ENCODE data around the gene TTYH3. TPM values are rescaled to one million over a fixed set of nuclear protein-coding genes. Genes with fewer than 3 reads are reported as not detected.
"Not testable (repeated sequence)": the region's sequence is repeated elsewhere in the genome, so short reads cannot be mapped to it uniquely, and the experiment has no call there.

Gene TTYH3
- total RNA-seq, 2 experiments from 2014 or later: 23.8 to 63.6 TPM

DNA sequence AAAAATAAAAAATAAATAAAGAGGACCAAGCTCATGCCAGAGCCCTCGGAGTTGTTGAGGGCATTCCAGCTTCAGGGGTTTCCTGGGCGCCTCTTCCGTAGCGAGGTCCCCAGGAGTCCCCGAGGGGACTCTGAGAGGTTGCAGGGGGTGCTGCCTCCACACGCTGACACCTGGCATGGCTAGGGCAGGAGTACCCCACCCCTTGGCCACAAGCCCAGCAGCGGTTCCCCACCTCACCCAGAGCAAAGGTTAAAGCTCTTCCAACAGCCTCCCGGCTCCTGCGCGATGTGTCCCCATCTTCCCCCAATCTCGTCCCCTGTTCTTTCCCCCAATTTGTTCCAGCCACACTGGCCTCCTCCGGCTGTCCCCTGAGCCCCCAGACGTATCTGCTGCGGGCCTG, 60.8 kb downstream of the TTYH3 start:
- TF ChIP-seq, protein P1, sequence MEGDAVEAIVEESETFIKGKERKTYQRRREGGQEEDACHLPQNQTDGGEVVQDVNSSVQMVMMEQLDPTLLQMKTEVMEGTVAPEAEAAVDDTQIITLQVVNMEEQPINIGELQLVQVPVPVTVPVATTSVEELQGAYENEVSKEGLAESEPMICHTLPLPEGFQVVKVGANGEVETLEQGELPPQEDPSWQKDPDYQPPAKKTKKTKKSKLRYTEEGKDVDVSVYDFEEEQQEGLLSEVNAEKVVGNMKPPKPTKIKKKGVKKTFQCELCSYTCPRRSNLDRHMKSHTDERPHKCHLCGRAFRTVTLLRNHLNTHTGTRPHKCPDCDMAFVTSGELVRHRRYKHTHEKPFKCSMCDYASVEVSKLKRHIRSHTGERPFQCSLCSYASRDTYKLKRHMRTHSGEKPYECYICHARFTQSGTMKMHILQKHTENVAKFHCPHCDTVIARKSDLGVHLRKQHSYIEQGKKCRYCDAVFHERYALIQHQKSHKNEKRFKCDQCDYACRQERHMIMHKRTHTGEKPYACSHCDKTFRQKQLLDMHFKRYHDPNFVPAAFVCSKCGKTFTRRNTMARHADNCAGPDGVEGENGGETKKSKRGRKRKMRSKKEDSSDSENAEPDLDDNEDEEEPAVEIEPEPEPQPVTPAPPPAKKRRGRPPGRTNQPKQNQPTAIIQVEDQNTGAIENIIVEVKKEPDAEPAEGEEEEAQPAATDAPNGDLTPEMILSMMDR (conservative IDR thresholded peaks at IDR 0.05; ENCODE audit: low read length): no peak
- TF ChIP-seq EZH2phosphoT487 (IDR thresholded peaks at IDR 0.05; ENCODE audit: borderline replicate concordance, low read depth, low read length): no peak
- no peaks in the 10 kb centered on the region for H3K79me2 ChIP-seq (ENCODE audit: insufficient read depth, low read depth, low read length)
- DNase-seq (ENCODE audit: low spot score): no peak
- no peaks in the 10 kb centered on the region for H3K9me3 ChIP-seq (ENCODE audit: low read length)
- CTCF ChIA-PET (ENCODE audit: unreplicated experiment): no interaction called here
- H3K4me3 ChIP-seq (ENCODE audit: low read depth, low read length, poor library complexity, severe bottlenecking): no peak overlapping the region
- no peaks in the 10 kb centered on the region for H3K36me3 ChIP-seq (ENCODE audit: insufficient read depth, low read length)
- no TSS peak for BruUV-seq (replicated peaks)
- H3K4me1 ChIP-seq (ENCODE audit: insufficient read depth, low read length, poor library complexity, severe bottlenecking): no peaks in the 10 kb centered on the region
- POLR2A ChIA-PET: no interaction called here
- no peak overlapping the region for H3K27ac ChIP-seq (ENCODE audit: low read depth, low read length, poor library complexity, severe bottlenecking)
- no peaks in the 10 kb centered on the region for H4K20me1 ChIP-seq (ENCODE audit: insufficient read depth, low read length)
- no peak overlapping the region for H3K4me2 ChIP-seq (ENCODE audit: low read length)
- intact Hi-C loops (cut with micrococcal nuclease; ENCODE audit: unreplicated experiment): no loop called here
- H2AFZ ChIP-seq (ENCODE audit: low read length): no peak overlapping the region
- H3K9me2 ChIP-seq (ENCODE audit: insufficient read depth, low read length): no peaks in the 10 kb centered on the region

DNA sequence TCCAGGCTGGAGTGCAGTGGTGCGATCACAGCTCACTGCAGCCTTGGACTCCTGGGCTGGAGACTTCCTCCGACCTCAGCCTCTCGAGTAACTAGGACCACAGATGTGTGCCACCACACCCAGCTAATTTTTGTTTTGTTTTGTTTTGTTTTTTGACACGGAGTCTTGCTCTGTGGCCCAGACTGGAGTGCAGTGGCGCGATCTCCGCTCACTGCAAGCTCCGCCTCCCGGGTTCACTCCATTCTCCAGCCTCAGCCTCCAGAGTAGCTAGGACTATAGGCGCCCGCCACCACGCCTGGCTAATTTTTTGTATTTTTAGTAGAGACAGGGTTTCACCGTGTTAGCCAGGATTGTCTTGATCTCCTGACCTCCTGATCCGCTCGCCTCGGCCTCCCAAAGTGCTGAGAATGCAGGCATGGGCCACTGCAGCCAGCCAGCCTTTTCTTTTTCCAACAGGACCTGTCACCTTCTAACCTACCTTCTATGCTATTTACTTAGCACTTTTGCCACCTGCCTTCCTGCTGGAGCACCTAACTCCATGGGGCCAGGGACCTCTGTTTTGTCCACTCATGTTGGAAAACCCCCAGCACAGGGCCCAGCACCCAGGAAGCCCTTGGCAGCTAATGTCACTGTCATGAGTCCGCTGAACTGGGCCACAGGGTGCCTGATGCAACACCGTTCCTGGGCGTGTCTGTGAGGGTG, 61.8 kb downstream of the TTYH3 start:
- H3K4me2 ChIP-seq (ENCODE audit: low read length); H3K27ac ChIP-seq (ENCODE audit: low read depth, low read length, poor library complexity, severe bottlenecking); H2AFZ ChIP-seq (ENCODE audit: low read length); POLR2A ChIA-PET; intact Hi-C loops (cut with micrococcal nuclease; ENCODE audit: unreplicated experiment); BruUV-seq (replicated peaks); H3K9me3 ChIP-seq (ENCODE audit: low read length); H4K20me1 ChIP-seq (ENCODE audit: insufficient read depth, low read length); H3K4me1 ChIP-seq (ENCODE audit: insufficient read depth, low read length, poor library complexity, severe bottlenecking); DNase-seq (ENCODE audit: low spot score); H3K36me3 ChIP-seq (ENCODE audit: insufficient read depth, low read length); H3K4me3 ChIP-seq (ENCODE audit: low read depth, low read length, poor library complexity, severe bottlenecking); H3K9me2 ChIP-seq (ENCODE audit: insufficient read depth, low read length); H3K79me2 ChIP-seq (ENCODE audit: insufficient read depth, low read depth, low read length): not testable (repeated sequence)
- CTCF ChIA-PET (ENCODE audit: unreplicated experiment): interaction anchor here (0.6 kb wide), 1 partner anchor 118 kb away, joined by 4 read pairs; no protein-coding TSS in a partner anchor

DNA sequence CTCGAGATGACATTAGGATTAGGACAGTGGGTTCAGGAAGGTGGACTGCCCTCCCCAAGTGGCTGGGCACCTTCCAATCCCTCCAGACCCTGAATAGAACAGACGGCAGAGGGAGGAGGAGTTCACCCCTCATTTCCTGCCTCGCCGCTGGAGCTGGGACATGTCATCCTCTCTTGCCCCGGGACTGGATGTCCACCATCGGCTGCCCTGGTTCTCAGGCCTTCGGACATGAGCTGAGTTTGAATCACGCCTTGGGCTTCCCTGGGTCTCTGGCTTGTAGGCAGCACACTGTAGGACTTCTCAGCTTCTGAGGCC, 62.3 kb downstream of the TTYH3 start:
- H3K79me2 ChIP-seq (ENCODE audit: insufficient read depth, low read depth, low read length); H3K4me1 ChIP-seq (ENCODE audit: insufficient read depth, low read length, poor library complexity, severe bottlenecking); H3K9me2 ChIP-seq (ENCODE audit: insufficient read depth, low read length); H3K4me2 ChIP-seq (ENCODE audit: low read length); H4K20me1 ChIP-seq (ENCODE audit: insufficient read depth, low read length); BruUV-seq (replicated peaks); CTCF ChIA-PET (ENCODE audit: unreplicated experiment); H2AFZ ChIP-seq (ENCODE audit: low read length); H3K4me3 ChIP-seq (ENCODE audit: low read depth, low read length, poor library complexity, severe bottlenecking); H3K36me3 ChIP-seq (ENCODE audit: insufficient read depth, low read length); H3K27ac ChIP-seq (ENCODE audit: low read depth, low read length, poor library complexity, severe bottlenecking); intact Hi-C loops (cut with micrococcal nuclease; ENCODE audit: unreplicated experiment); DNase-seq (ENCODE audit: low spot score); H3K9me3 ChIP-seq (ENCODE audit: low read length); POLR2A ChIA-PET: not testable (repeated sequence)

All from OCI-LY7 (cell line).